ENCODE results near the gene ZNF79.

- TF ChIP-seq E2F1 (CRISPR knock-in tag; IDR thresholded peaks at IDR 0.05) (no peak), USF2 (CRISPR knock-in tag; IDR thresholded peaks at IDR 0.05) (no peak)
Observed at GRCh38 chr9:127467621-127468020, 43.4 kb downstream of the ZNF79 start.
